Measurements from ENCODE around the gene HES1.

The HES1 gene

DNA sequence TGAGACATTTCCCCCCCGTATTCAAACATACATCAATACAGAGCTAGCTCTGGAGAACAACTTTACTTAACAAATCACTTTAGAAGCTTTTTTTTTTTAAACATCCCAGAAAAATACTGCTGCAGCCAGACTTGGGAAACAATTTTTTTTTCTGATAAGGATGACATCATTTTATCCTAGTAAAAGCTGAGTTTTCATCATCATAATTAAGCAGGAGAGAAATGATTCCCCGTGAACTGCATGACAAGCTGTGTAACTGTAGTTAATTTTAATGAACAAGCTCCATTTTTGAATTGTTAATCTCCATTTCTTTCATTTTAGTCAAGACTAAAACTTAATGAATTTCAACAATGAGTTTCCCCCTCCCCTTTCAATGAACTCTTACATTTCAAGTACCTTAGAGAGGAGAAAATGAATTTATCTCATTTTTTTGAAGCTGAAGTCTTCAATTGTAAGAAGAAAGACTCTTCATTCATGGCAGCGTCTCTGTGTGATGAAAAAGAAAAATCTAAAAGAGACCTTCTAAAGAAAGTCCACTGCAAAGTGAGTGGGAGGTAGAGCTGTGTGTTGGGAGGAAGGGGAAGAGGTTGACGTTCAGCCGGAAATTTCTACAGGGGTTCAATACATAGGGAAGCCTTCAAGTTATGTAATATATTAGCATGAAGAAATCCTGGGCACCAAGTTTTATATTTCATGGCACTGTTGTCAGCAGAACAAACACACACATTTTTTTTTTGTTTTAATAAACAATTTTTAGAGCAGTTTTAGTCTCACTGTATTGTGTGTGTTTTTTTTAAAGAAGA is 31.7 kb downstream of the HES1 start:
- DNase-seq (ENCODE audit: low read depth, low spot score): no peak

DNA sequence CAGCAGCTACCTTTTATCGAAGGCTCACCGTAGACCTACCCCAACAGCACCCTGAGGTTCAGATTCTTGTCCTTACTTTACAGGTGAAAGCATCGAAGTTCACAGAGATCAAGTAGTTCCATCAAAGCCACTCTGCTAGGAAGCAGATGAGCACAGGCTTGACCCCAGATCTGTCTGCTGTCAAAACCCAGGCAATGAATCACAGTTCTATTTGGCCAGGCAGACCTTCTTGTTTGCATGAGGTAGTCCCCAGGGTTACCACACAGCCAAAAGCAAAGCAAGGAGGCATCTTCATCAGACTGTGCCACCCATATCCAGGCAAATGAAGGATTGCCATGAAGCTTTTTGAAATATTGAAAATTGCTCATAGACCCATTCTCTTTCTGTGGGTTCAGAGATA is 33.0 kb downstream of the HES1 start:
- DNase-seq (ENCODE audit: low read depth, low spot score): no peak

DNA sequence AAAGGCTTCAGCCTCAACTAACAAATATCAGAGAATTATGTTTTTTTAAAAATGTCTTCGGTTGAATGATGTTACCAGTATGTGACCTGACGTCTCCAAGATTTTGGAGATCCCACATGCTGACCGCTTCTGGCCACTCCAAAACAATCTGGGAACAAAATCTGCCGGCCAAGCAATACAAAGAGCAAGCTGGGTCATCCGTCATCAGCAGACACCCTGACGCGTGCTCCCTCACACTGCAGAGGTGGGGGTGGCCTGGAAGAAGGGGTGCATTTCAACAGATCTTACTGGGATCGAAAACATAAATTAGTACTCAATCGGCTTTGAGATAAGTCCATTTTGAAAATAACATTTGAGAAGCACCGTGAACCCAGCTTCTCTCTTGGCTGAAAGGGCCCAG is 33.6 kb downstream of the HES1 start:
- no peak for DNase-seq (ENCODE audit: low read depth, low spot score)

- DNase-seq (ENCODE audit: low read depth, low spot score): no peak
Measured at GRCh38 chr3:194170793-194171192, 34.8 kb downstream of the HES1 start.

- DNase-seq (ENCODE audit: low read depth, low spot score): no peak
Measured at GRCh38 chr3:194174406-194174805, 38.5 kb downstream of the HES1 start.

- no peak for DNase-seq (ENCODE audit: low read depth, low spot score)
Measured at GRCh38 chr3:194174980-194175379, 39.0 kb downstream of the HES1 start.

DNA sequence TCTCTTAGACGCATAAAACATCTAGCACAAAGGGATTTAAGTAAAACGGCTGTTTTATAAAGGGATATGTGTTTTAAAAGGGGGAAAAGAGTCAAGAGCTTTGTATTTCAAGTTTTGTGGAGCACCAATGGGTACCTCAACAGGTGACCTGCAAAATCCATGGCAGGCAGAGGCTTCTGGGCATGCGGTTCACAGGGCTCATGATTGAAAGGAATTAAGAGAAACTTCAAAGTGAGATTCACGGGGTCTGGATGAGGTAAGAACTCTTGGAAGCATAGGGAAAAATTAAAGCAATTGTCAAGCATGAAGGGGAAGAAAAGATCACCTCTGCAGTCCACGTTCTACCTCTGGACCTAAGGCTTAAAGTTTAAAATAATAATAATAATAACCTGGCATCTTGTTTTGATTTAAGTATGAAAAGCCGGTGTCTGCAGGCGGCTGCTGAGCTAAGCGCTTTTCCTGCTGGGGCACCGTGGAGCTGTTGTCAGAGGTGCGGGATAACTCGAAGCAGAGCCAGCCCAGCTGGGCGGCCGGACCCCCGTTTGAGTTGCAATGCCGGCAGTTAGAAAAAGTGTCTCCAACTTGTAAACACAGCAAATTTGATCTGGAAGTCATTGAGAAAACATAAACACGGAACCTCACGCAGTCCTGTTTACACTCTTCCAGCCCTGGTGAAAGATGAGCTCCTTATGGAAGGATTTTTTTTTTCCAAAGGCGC is 40.5 kb downstream of the HES1 start:
- DNase-seq (ENCODE audit: low read depth, low spot score): no peak

GRCh38 chr3:194177141-194177540 is 41.2 kb downstream of the HES1 start:
- DNase-seq (ENCODE audit: low read depth, low spot score): no peak

- DNase-seq (ENCODE audit: low read depth, low spot score): no peak
Measured at GRCh38 chr3:194178128-194178527, 42.2 kb downstream of the HES1 start.

- no peak for DNase-seq (ENCODE audit: low read depth, low spot score)
Measured at GRCh38 chr3:194178669-194179068, 42.7 kb downstream of the HES1 start.

DNA sequence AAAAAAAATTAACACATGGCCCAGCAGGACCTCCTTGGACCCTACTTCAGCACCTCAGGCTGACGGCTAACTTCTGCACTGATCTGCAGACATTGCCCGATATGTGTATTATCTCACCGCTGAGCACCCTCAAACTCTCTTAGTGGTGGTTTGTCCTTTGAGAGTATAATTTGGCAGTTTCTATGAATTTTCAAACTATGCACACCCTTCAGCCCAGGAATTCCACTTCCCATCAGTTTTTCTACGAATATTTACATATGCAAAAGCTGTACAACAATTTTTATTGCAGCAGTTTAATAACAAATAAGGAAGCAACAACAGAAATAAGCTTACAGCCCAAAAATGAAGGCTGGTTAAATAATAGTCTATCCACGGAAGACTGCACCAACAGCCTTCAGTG is 44.6 kb downstream of the HES1 start:
- DNase-seq (ENCODE audit: low read depth, low spot score): no peak

GRCh38 chr3:194181612-194182529 is 45.9 kb downstream of the HES1 start:
- DNase-seq (ENCODE audit: low read depth, low spot score): no peak

DNA sequence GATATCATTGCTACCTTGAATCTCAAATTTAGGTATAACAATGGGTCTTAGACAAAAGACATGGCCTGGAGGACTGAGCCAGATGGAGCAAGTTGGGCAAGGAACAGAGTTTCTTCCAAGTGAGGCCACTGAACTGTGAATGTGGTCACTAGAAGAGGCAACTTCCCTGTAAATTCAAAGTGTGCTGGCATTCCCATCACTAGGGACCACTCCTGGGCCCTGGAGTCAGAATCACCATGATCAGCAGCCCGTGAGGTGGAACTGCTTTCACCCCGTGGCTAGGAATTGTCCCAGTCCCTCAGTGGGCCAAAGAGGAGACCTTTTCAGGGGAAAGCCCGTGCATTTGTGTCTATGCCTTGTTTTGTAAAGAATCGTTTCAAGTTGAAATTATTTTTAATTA is 47.3 kb downstream of the HES1 start:
- no peak for DNase-seq (ENCODE audit: low read depth, low spot score)

DNA sequence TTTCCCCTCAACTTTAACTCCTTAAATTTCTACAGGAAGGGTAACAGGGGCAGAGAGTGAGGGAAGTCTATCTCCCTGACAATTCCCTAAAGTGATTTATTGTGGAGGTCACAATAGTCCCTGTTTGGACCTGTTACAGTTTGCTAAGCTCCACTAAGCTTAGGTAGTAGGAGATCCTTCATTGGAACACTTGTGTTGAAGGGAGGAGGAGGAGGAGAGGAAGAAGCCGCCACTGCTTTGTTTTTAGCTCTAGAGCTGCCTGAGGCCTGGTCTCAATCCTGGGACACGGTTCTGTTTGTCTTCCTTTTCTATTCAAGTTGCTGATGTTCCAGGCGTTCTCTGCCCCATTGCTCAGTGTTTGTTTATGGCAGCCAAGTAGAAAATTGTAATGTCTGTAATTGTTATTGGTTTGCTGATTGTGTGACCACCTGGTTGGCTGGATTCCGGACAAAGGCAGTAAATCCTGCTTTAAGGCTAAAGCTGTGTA is 48.4 kb downstream of the HES1 start:
- no peak for DNase-seq (ENCODE audit: low read depth, low spot score)

- DNase-seq (ENCODE audit: low read depth, low spot score): no peak
Measured at GRCh38 chr3:194184801-194185200, 48.9 kb downstream of the HES1 start.

DNA sequence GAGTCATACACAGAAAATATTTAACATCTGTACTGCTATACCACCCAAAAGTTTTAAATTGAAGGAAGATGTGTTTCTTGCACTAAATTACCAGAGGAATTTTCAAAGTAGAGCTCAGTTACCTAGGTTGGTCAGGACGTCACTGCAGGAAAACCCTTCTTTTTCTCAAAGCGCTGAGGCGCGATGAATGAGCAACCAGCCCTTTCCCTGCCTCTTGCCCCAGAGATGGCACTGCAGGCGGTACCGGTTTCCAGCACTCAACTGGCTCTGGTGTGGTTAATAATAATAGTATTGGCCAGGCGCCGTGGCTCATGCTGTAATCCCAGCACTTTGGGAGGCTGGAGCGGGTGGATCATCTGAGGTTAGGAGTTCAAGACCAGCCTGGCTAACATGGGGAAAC is 49.3 kb downstream of the HES1 start:
- DNase-seq (ENCODE audit: low read depth, low spot score): no peak

GRCh38 chr3:194187233-194187944 is 51.4 kb downstream of the HES1 start:
- DNase-seq (ENCODE audit: low read depth, low spot score): no peak
